Activated CD4-positive, alpha-beta T cell treated with anti-CD3 and anti-CD28 coated beads, Interleukin-2, amount 10 ng/mL, durations not matched to agents 7 days and 5 days (primary cell): ENCODE results near the gene UBAC2. TPM values are rescaled to one million over a fixed set of nuclear protein-coding genes. Genes with fewer than 3 reads are reported as not detected.

Source experiments
- CTCF ChIA-PET: fragments of 350-600 bp; sonication (Branson Sonifier 250); formaldehyde crosslinking; loops from one replicate; lab custom pipeline; 2021; ENCODE audit warnings: antibody characterized with exemption; lab: Charles Lee
- POLR2A ChIA-PET: fragments of 350-600 bp; sonication (Branson Sonifier 250); formaldehyde crosslinking; loops from one replicate; lab custom pipeline; 2021; ENCODE audit warnings: antibody characterized with exemption; lab: Charles Lee
- DNase-seq: peaks from one replicate; pipeline ENCODE4 v3.0.0-alpha.2; 2020
- H3K27ac Mint-ChIP-seq: one replicate; pipeline ENCODE4 v1.8.0; 2021; ENCODE audit warnings: mild to moderate bottlenecking, moderate library complexity, mixed read lengths
- H3K27me3 Mint-ChIP-seq: one replicate; pipeline ENCODE4 v1.8.0; 2021; ENCODE audit warnings: mixed read lengths
- H3K36me3 Mint-ChIP-seq: one replicate; pipeline ENCODE4 v1.8.0; 2021; ENCODE audit warnings: low read depth, mixed read lengths
- H3K4me1 Mint-ChIP-seq: one replicate; pipeline ENCODE4 v1.8.0; 2021; ENCODE audit warnings: mixed read lengths
- H3K4me3 Mint-ChIP-seq: one replicate; pipeline ENCODE4 v1.8.0; 2021; ENCODE audit warnings: mild to moderate bottlenecking, moderate library complexity, mixed read lengths
- H3K9me3 Mint-ChIP-seq: one replicate; pipeline ENCODE4 v1.8.0; 2021; ENCODE audit warnings: mixed read lengths
- total RNA-seq, 2 experiments: library from RNA; stranded (reverse); gene quantifications; one replicate each; pipeline ENCODE4 v1.2.3, GENCODE V29; 2021

The UBAC2 gene
- total RNA-seq, 2 experiments from 2014 or later, result 67.8 to 70.5 TPM

GRCh38 chr13:99218545-99218944 lies 17.9 kb downstream of the UBAC2 start:
- Mint-ChIP-seq H3K9me3 (peaks cover 7% of the 10 kb centered on the region), H3K4me3 (peak overlapping the region; percentile 64), H3K27me3 (no peaks in the 10 kb centered on the region), H3K36me3 (peaks cover 45% of the 10 kb centered on the region), H3K27ac (peak overlapping the region; percentile 85), H3K4me1 (peaks cover 86% of the 10 kb centered on the region)
- DNase-seq, result no peak
- POLR2A ChIA-PET, result interaction anchor here (1.1 kb wide), 1 partner anchor 40 kb away, joined by 3 read pairs; the partner anchor contains the start of gene GPR18
- CTCF ChIA-PET, result interaction anchor here (0.7 to 3.1 kb wide), 8 partner anchors 9 to 218 kb away, joined by 3 to 13 read pairs (median 3); no protein-coding TSS in a partner anchor

GRCh38 chr13:99218969-99219368 lies 18.3 kb downstream of the UBAC2 start:
- no peaks in the 10 kb centered on the region for H3K27me3 Mint-ChIP-seq
- ChIA-PET POLR2A (no interaction called here), CTCF (interaction anchor here (0.7 to 3.1 kb wide), 8 partner anchors 9 to 218 kb away, joined by 3 to 13 read pairs (median 3); no protein-coding TSS in a partner anchor)
- peaks cover 47% of the 10 kb centered on the region for H3K36me3 Mint-ChIP-seq
- H3K4me1 Mint-ChIP-seq, result peaks cover 87% of the 10 kb centered on the region
- peak overlapping the region; percentile 85 for H3K27ac Mint-ChIP-seq
- peak; percentile 82 for DNase-seq
- peak overlapping the region; percentile 64 for H3K4me3 Mint-ChIP-seq
- peaks cover 7% of the 10 kb centered on the region for H3K9me3 Mint-ChIP-seq

GRCh38 chr13:99220199-99220935 lies 19.7 kb downstream of the UBAC2 start:
- H3K36me3 Mint-ChIP-seq, result peaks cover 48% of the 10 kb centered on the region
- CTCF ChIA-PET, result no interaction called here
- DNase-seq, result peak; percentile 55
- peak overlapping the region; percentile 45 for H3K4me3 Mint-ChIP-seq
- H3K9me3 Mint-ChIP-seq, result peaks cover 7% of the 10 kb centered on the region
- peaks cover 84% of the 10 kb centered on the region for H3K4me1 Mint-ChIP-seq
- POLR2A ChIA-PET, result no interaction called here
- no peaks in the 10 kb centered on the region for H3K27me3 Mint-ChIP-seq
- H3K27ac Mint-ChIP-seq, result peak overlapping the region; percentile 50

GRCh38 chr13:99221567-99222239 lies 21.0 kb downstream of the UBAC2 start:
- no peaks in the 10 kb centered on the region for H3K27me3 Mint-ChIP-seq
- H3K9me3 Mint-ChIP-seq, result peaks cover 7% of the 10 kb centered on the region
- peaks cover 87% of the 10 kb centered on the region for H3K4me1 Mint-ChIP-seq
- H3K27ac Mint-ChIP-seq, result peak overlapping the region; percentile 34
- H3K36me3 Mint-ChIP-seq, result peaks cover 53% of the 10 kb centered on the region
- peak overlapping the region; percentile 10 for H3K4me3 Mint-ChIP-seq
- ChIA-PET POLR2A (no interaction called here), CTCF (interaction anchor here (0.5 to 1.6 kb wide), 3 partner anchors 11 to 244 kb away, joined by 3 to 6 read pairs (median 3); partner anchors contain the start of gene GPR18)
- DNase-seq, result peak; percentile 2

GRCh38 chr13:99223587-99223986 lies 22.9 kb downstream of the UBAC2 start:
- Mint-ChIP-seq H3K4me1 (peaks cover 84% of the 10 kb centered on the region), H3K4me3 (no peak overlapping the region), H3K27ac (no peak overlapping the region), H3K36me3 (peaks cover 50% of the 10 kb centered on the region), H3K9me3 (peaks cover 7% of the 10 kb centered on the region), H3K27me3 (no peaks in the 10 kb centered on the region)
- CTCF ChIA-PET, result interaction anchor here (0.7 to 1.7 kb wide), 4 partner anchors 11 to 52 kb away, joined by 3 to 6 read pairs (median 3); no protein-coding TSS in a partner anchor
- DNase-seq, result no peak
- POLR2A ChIA-PET, result no interaction called here

GRCh38 chr13:99224021-99224420 lies 23.4 kb downstream of the UBAC2 start:
- POLR2A ChIA-PET, result no interaction called here
- H3K27ac Mint-ChIP-seq, result no peak overlapping the region

GRCh38 chr13:99225078-99225477 lies 24.4 kb downstream of the UBAC2 start:
- CTCF ChIA-PET, result no interaction called here
- Mint-ChIP-seq H3K4me3 (no peak overlapping the region), H3K9me3 (peaks cover 7% of the 10 kb centered on the region), H3K4me1 (peaks cover 86% of the 10 kb centered on the region), H3K36me3 (peaks cover 55% of the 10 kb centered on the region), H3K27ac (no peak overlapping the region), H3K27me3 (no peaks in the 10 kb centered on the region)
- POLR2A ChIA-PET, result no interaction called here
- no peak for DNase-seq

More at GRCh38 chr13:99224021-99224420, 23.4 kb downstream of the UBAC2 start:
- peaks cover 84% of the 10 kb centered on the region for H3K4me1 Mint-ChIP-seq
- DNase-seq, result peak; percentile 5
- peaks cover 52% of the 10 kb centered on the region for H3K36me3 Mint-ChIP-seq
- H3K27me3 Mint-ChIP-seq, result no peaks in the 10 kb centered on the region
- H3K4me3 Mint-ChIP-seq, result no peak overlapping the region
- H3K9me3 Mint-ChIP-seq, result peaks cover 7% of the 10 kb centered on the region
- CTCF ChIA-PET, result interaction anchor here (0.6 to 1.7 kb wide), 4 partner anchors 10 to 25 kb away, joined by 3 to 6 read pairs (median 3); no protein-coding TSS in a partner anchor

GRCh38 chr13:99226513-99226912 lies 25.9 kb downstream of the UBAC2 start:
- Mint-ChIP-seq H3K27ac (peak overlapping the region; percentile 28), H3K9me3 (peaks cover 7% of the 10 kb centered on the region), H3K4me1 (peaks cover 83% of the 10 kb centered on the region), H3K4me3 (no peak overlapping the region), H3K27me3 (no peaks in the 10 kb centered on the region), H3K36me3 (peaks cover 53% of the 10 kb centered on the region)
- ChIA-PET POLR2A (no interaction called here), CTCF (no interaction called here)
- peak; percentile 3 for DNase-seq

GRCh38 chr13:99227331-99227900 lies 26.8 kb downstream of the UBAC2 start:
- POLR2A ChIA-PET, result no interaction called here
- peak; percentile 5 for DNase-seq
- Mint-ChIP-seq H3K27me3 (no peaks in the 10 kb centered on the region), H3K9me3 (peaks cover 4% of the 10 kb centered on the region), H3K4me3 (no peak overlapping the region), H3K27ac (peak overlapping the region; percentile 16), H3K4me1 (peaks cover 80% of the 10 kb centered on the region), H3K36me3 (peaks cover 50% of the 10 kb centered on the region)
- CTCF ChIA-PET, result interaction anchor here (0.6 to 1.2 kb wide), 7 partner anchors 9 to 1333 kb away, joined by 3 to 4 read pairs (median 3); no protein-coding TSS in a partner anchor

- Mint-ChIP-seq H3K9me3 (peaks cover 2% of the 10 kb centered on the region), H3K36me3 (peaks cover 46% of the 10 kb centered on the region), H3K4me3 (no peak overlapping the region), H3K4me1 (peaks cover 74% of the 10 kb centered on the region), H3K27ac (peak overlapping the region; percentile 77), H3K27me3 (no peaks in the 10 kb centered on the region)
- DNase-seq, result peak; percentile 2
- POLR2A ChIA-PET, result no interaction called here
- CTCF ChIA-PET, result interaction anchor here (0.6 to 1.2 kb wide), 5 partner anchors 9 to 275 kb away, joined by 3 to 4 read pairs (median 3); no protein-coding TSS in a partner anchor
These were observed 27.4 kb downstream of the UBAC2 start for GRCh38 chr13:99227909-99228688.

- Mint-ChIP-seq H3K27ac (peak overlapping the region; percentile 77), H3K9me3 (peaks cover 2% of the 10 kb centered on the region), H3K4me3 (peak overlapping the region; percentile 66), H3K27me3 (no peaks in the 10 kb centered on the region), H3K4me1 (peaks cover 70% of the 10 kb centered on the region), H3K36me3 (peaks cover 42% of the 10 kb centered on the region)
- CTCF ChIA-PET, result interaction anchor here (2.7 kb wide), 1 partner anchor 22 kb away, joined by 7 read pairs; no protein-coding TSS in a partner anchor
- no peak for DNase-seq
- POLR2A ChIA-PET, result no interaction called here
These were observed 28.4 kb downstream of the UBAC2 start for GRCh38 chr13:99228737-99229691.
